Activated CD4-positive, alpha-beta T cell treated with anti-CD3 and anti-CD28 coated beads for 48 hours (primary cell): ENCODE results near the gene KCNK15.
"Not testable (repeated sequence)": the region's sequence is repeated elsewhere in the genome, so short reads cannot be mapped to it uniquely, and the experiment has no call there.

Source experiments
- DNase-seq: peaks from one replicate; pipeline ENCODE4 v3.0.0-alpha.2; 2020

Gene KCNK15

DNA sequence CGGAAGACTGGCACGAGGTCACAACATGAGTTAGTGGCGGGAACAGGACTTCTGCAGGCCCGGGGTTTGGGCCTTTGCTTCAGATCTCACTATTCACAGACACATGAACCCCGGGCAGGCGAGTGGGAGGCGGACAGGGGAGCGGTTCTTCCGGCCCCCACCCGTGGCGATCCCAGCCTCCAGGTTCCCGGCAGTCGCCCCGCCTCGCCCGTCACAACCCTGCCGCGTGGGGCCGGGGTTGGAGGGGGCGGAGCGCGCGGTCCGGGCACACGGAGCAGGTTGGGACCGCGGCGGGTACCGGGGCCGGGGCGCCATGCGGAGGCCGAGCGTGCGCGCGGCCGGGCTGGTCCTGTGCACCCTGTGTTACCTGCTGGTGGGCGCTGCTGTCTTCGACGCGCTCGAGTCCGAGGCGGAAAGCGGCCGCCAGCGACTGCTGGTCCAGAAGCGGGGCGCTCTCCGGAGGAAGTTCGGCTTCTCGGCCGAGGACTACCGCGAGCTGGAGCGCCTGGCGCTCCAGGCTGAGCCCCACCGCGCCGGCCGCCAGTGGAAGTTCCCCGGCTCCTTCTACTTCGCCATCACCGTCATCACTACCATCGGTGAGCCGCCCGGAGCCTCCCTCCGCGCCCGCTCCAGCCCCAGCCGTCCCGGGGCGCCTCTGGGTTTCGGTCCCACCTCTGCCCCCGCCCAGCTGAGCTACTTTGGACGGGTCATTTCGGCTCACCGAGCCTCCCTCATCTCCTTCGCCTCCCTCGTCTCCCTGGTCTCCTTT is at the start of gene KCNK15:
Gene KCNK15, plus strand, starts transcription at position 268 of the 769 bp plus-strand sequence. Its CDS starts 46 bp downstream, at position 314.
- peak; percentile 60 for DNase-seq

GRCh38 chr20:44696315-44696714 is 49.4 kb upstream of the KCNK15 start:
- DNase-seq = no peak

DNA sequence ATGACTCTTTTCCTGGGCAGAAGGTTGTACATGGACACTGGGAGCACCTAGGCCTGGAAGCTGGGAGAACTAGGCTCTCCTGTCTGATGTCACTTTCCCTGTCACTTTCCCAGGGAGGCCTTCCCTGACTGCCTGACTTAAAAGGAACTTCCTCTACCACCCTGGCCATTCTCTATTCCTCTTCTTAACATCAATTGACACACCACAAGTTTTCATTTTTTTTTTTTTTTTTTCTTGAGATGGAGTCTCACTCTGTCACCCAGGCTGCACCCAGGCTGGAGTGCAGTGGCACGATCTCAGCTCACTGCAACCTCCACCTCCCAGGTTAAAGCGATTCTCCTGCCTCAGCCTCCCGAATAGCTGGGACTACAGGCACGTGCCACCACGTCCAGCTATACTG is 48.6 kb upstream of the KCNK15 start:
- not testable (repeated sequence) for DNase-seq

- no peak for DNase-seq
These were observed 47.3 kb upstream of the KCNK15 start for GRCh38 chr20:44698351-44698750.

GRCh38 chr20:44700306-44700705 is 45.4 kb upstream of the KCNK15 start:
- no peak for DNase-seq

DNA sequence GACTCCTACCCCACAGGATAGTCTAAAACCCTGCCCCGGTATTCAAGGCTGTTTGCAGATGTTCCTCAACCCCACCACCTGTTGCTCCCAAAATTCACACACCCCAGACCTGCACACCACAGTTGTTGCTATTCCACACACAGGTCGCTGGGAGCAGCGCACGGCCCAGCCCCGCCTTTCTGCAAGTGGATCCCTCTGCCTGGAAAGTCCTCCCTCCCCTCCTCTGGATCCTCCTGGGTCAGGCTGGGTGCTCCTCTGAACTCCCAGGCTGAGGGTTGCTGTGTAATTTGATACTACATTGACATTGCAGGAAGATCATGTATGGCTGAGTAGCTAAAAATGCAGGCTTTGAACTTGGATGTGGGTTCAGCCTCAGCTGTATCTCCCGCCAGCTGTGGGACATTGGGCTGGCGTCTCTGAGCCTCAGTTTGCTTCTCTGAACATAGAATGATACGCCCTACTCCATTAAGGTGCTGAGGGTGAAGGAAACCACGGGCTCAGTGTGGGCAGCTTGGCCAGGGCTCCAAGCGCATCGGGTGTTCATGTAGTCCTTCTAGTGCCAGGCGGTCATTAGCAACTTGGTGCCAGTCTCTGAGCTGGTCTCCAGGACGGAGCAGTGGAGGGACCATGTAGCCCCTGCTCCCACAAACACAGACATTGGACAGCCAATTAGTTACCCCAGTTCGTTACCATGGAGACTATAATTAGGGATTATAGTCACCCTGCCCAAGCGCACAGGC is 44.4 kb upstream of the KCNK15 start:
- DNase-seq = no peak

GRCh38 chr20:44701858-44702256 is 43.8 kb upstream of the KCNK15 start:
- no peak for DNase-seq

- no peak for DNase-seq
These were observed 42.9 kb upstream of the KCNK15 start for GRCh38 chr20:44702776-44703175.

DNA sequence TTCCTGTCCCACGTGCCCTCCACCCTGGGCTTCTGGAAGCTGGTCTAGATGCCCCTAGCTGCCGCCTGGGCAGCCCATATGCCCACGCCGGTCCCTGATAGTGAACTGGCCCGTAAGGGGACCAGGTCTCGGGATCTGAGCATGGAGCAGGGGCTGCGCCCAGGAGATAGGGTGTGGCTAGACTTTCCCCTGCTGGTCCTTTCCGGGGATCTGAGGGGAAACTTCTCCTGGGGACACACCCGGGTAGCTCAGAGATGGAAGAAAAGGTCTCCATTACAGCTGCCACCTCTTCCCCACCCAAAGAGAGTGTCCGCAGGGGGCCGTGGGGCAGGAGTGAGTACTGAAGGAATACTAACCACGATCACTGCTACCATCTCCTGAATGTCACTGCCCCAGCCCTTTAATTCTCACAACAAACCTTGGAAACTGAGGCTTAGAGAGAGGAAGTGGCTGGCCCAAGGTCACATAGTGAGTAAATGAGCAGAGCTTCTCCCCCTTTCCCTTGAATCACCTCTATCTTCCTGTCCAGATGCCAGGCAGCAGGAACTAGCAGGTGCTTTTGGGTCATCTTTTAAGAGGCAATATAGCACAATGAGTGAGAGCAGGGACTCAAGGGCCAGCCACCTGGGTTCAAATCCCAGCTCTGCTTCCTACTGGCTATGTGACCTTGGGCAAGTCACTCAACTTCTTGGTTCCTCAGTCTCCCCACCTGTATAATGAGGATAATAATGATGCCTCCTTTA is 42.3 kb upstream of the KCNK15 start:
- no peak for DNase-seq

GRCh38 chr20:44703956-44704488 is 41.6 kb upstream of the KCNK15 start:
- DNase-seq = no peak

GRCh38 chr20:44704551-44704971 is 41.1 kb upstream of the KCNK15 start:
- DNase-seq = no peak

DNA sequence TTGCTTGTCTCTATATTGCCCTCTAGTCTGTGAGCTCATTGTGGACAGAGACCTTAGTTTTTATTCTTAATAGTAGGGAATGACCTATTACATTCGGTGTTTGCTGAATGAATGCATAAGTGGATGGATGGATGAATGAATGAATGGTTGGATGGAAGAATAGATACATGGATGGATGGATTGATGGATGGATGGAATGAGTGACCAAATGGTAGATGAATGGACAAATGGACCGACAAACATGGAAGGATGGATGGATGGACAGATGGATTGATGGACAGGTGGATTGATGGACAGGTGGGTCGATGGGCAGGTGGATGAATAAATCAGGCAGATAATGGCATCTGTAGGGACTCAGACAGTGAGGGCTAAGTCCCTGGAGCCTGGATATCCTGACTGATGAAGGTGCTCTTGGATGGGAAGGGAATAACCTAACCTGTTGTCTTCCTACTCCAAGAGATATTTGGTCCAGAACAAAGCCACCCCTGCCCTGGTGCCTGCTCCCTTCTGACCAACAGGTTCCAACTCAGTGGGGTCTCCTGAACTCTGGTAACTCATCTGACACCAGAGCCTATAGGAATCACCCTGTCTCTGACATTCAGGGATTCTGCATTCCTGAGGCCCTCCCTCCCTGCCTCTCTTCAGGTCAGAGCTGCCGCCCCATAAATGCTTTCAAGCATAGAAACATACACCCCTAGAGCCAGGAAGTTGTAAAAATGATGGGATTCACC is 40.1 kb upstream of the KCNK15 start:
- DNase-seq = no peak

DNA sequence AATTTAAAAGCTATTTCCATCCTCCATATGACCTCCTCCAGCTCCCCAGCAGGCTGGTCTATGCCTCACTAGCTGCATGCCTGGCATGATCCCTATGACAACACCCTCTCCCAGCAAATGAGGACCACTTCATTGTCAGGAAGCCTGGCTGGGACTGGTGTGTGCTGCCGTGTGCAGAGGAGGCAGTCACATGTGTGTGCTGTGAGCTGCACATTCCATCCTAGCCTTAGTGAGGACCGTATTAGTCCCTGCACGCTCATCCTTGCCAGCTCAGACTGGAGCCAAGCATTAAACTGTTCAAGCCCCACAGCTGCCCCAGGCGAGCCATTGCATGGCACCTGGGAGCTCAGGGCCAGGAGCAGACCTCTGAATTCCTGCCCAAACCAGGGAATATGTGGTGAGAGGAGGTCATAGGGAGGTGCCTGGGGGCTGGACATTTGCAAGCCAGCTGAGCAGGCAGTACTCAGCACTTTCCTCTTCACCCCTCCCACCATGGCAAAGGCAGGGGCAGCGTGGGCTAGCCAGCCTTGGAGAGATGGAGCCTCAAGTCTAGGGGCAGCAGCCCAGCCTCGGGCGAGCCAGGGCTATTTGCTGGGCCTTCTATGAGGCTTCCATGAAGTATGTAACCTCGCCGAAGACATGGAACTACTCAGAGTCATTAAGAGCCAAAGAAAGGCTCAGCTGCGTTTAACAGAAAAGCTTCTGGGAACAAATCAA is 39.2 kb upstream of the KCNK15 start:
- no peak for DNase-seq

DNA sequence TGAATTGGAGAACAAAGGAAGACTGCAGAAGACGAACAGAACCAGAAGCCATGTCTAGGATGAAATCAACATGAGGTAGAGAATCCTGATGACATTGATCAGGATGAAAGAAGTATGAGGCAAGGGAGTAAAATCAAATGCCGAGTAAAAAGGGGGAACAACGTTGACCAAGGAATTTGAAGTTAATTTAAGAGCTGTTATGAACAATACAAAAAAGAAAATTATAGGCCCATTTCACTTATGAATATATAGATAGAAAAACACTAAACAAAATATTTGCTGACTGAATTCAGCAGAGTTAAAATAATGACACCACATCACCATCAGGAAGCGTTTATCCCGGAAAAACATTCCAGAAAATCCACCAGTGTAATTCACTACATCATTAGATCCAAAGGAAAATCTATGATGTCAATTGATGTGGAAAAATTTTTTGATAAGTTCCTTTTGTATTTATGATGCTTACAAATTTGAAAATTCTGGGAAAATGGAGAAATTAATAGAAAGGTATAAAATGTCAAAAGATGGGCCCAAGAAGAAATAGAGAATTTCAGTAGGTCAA is 38.6 kb upstream of the KCNK15 start:
- DNase-seq = no peak

GRCh38 chr20:44709380-44709779 is 36.3 kb upstream of the KCNK15 start:
- DNase-seq = no peak

GRCh38 chr20:44709797-44710196 is 35.9 kb upstream of the KCNK15 start:
- DNase-seq = no peak

DNA sequence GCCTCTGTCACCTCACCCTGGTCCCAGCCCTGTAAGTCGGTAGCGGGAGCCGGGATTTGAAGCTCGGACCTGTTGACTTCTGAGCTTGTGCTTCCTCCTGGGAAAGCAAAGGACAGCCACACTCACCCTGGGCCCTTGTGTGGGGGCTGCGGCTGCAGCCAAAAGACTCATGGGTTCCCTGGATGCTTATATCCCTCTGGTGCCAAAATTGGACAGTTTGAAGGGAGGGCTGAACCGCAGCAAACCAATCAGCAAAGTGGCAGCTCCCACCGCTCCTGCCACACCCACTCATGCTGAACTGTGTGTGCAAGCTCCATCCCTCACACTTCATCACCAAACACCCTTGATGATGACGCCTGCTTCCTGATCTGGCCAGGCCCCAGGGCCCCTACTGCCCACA is 34.4 kb upstream of the KCNK15 start:
- DNase-seq = no peak

- DNase-seq = no peak
These were observed 31.5 kb upstream of the KCNK15 start for GRCh38 chr20:44714102-44714700.

DNA sequence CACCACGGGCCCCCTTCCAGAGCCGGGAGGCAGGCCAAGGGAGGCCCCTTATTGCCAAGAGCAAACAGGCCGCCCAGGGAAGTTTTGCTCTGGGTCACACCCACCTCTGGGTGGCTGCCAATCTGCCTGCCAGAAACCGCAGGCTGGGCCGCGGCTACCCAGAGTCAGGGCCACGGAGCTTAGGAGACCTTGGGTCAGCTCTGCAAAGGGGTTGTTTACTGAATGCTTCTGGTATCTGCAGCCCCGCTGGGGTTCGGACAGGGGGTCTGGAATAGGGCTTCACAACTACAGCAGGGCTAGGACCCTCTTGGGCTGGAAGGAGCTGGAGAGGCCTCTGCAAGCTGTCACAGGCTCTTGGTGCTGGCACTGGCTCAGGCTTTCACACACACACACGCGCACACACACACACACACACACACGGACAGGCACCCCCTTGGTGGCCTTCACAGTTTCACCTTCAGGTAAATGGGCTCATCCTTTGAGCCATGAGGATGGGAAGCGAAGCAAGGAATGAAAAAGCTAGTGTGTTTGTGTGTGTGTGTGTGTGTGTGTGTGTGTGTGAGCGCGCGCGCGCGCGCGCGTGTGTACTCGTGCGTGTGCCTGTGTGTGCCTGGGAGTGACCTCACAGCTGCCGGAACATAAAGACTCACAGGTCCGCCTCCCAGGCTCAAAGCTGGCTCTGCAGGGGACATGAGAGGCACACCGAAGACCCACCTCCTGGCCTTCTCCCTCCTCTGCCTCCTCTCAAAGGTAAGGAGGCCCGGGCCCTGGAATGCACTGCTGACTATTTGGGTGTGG is 30.8 kb upstream of the KCNK15 start, which contains the start of gene CCN5:
Gene CCN5, plus strand, starts transcription at position 669 of the 798 bp plus-strand sequence. Its CDS starts 22 bp downstream, at position 691.
- no peak for DNase-seq
